ENCODE measurements around the gene PID1.

Gene PID1

GRCh38 chr2:229257985-229258384 lies 13.1 kb downstream of the PID1 start:
- no peak for DNase-seq

GRCh38 chr2:229256376-229256775 lies 14.7 kb downstream of the PID1 start:
- no peak for DNase-seq

GRCh38 chr2:229254206-229254605 lies 16.9 kb downstream of the PID1 start:
- no peak for DNase-seq

- DNase-seq, result no peak
Measured at GRCh38 chr2:229252996-229253395, 18.1 kb downstream of the PID1 start.

- no peak for DNase-seq
Measured at GRCh38 chr2:229252280-229252679, 18.8 kb downstream of the PID1 start.

- DNase-seq, result no peak
Measured at GRCh38 chr2:229249536-229249935, 21.6 kb downstream of the PID1 start.

GRCh38 chr2:229246334-229246733 lies 24.8 kb downstream of the PID1 start:
- no peak for DNase-seq

- DNase-seq, result no peak
Measured at GRCh38 chr2:229244975-229245374, 26.1 kb downstream of the PID1 start.

- no peak for DNase-seq
Measured at GRCh38 chr2:229243890-229244560, 27.1 kb downstream of the PID1 start.

GRCh38 chr2:229240984-229241491 lies 30.0 kb downstream of the PID1 start:
- no peak for DNase-seq

GRCh38 chr2:229239021-229239420 lies 32.1 kb downstream of the PID1 start:
- DNase-seq, result no peak

GRCh38 chr2:229237270-229237669 lies 33.8 kb downstream of the PID1 start:
- no peak for DNase-seq

GRCh38 chr2:229235131-229235914 lies 35.8 kb downstream of the PID1 start:
- DNase-seq, result no peak

- DNase-seq, result no peak
Measured at GRCh38 chr2:229231885-229232284, 39.2 kb downstream of the PID1 start.

GRCh38 chr2:229231328-229231868 lies 39.7 kb downstream of the PID1 start:
- DNase-seq, result no peak

- no peak for DNase-seq
Measured at GRCh38 chr2:229230911-229231310, 40.2 kb downstream of the PID1 start.

GRCh38 chr2:229230256-229230655 lies 40.8 kb downstream of the PID1 start:
- no peak for DNase-seq

GRCh38 chr2:229226382-229226781 lies 44.7 kb downstream of the PID1 start:
- DNase-seq, result no peak

GRCh38 chr2:229223107-229223506 lies 48.0 kb downstream of the PID1 start:
- no peak for DNase-seq

- no peak for DNase-seq
Measured at GRCh38 chr2:229221641-229222040, 49.4 kb downstream of the PID1 start.

- DNase-seq, result no peak
Measured at GRCh38 chr2:229220254-229220653, 50.8 kb downstream of the PID1 start.

- DNase-seq, result no peak
Measured at GRCh38 chr2:229218329-229218921, 52.7 kb downstream of the PID1 start.

- DNase-seq, result no peak
Measured at GRCh38 chr2:229212241-229212640, 58.8 kb downstream of the PID1 start.

GRCh38 chr2:229210641-229211040 lies 60.4 kb downstream of the PID1 start:
- no peak for DNase-seq

Data from NCI-H1694 treated with DMSO at 0.1 percent for 48 hours (cell line).